Measurements from ENCODE around the gene TTBK1.

GRCh38 chr6:43254138-43254817, 11.0 kb downstream of the TTBK1 start:
- no peak for TF ChIP-seq CTCF (IDR thresholded peaks at IDR 0.05; ENCODE audit: low read depth, low read length)
- no peak for TF ChIP-seq POLR2A (IDR thresholded peaks at IDR 0.05; ENCODE audit: extremely low read depth, insufficient read length)
